OCI-LY3 (cell line): ENCODE data around the gene LIPG.

ENCODE experiments used
- H2AFZ ChIP-seq: fragments of 200-600, 300-600 bp; shearing (Covaris generic); 2 replicates; pipeline ENCODE4 v1.6.0; 2014; ENCODE audit warnings: antibody characterized with exemption, low read depth, low read length
- H3K27ac ChIP-seq: fragments of 200-600, 300-600 bp; sonication (generic); 2 replicates; pipeline ENCODE4 v1.5.1; 2014; ENCODE audit warnings: mild to moderate bottlenecking, low read length, moderate library complexity, mixed read lengths
- H3K27me3 ChIP-seq: fragments of 200-600, 300-600 bp; sonication (generic); 2 replicates; pipeline ENCODE4 v1.6.1; 2014; ENCODE audit warnings: low read depth, low read length, mixed read lengths
- H3K36me3 ChIP-seq: fragments of 200-600, 300-600 bp; sonication (generic); replicated peaks from 2 replicates; pipeline ENCODE3; 2014; ENCODE audit warnings: low read depth, low read length, mixed read lengths
- H3K4me1 ChIP-seq: fragments of 300-600, 200-600 bp; sonication (generic); 2 replicates; pipeline ENCODE4 v1.6.1; 2014; ENCODE audit warnings: low read length, mixed read lengths
- H3K4me2 ChIP-seq: fragments of 200-600, 300-600 bp; sonication (generic); 2 replicates; pipeline ENCODE4 v1.6.1; 2014; ENCODE audit warnings: low read length, mixed read lengths
- H3K4me3 ChIP-seq: fragments of 300-600, 200-600 bp; sonication (generic); 2 replicates; pipeline ENCODE4 v1.5.1; 2014; ENCODE audit warnings: antibody characterized with exemption, mild to moderate bottlenecking, low read length, moderate library complexity
- H3K79me2 ChIP-seq: fragments of 300-600, 200-600 bp; shearing (Covaris generic); 2 replicates; pipeline ENCODE4 v1.6.1; 2014; ENCODE audit warnings: mild to moderate bottlenecking, low read length, mixed read lengths
- H3K9ac ChIP-seq: fragments of 300-600, 200-600 bp; shearing (Covaris generic); 2 replicates; pipeline ENCODE4 v1.6.0; 2014; ENCODE audit warnings: mild to moderate bottlenecking, low read length, moderate library complexity
- H3K9me3 ChIP-seq: fragments of 200-600, 300-600 bp; shearing (Covaris generic); 2 replicates; pipeline ENCODE4 v1.6.1; 2014; ENCODE audit warnings: low read length, mixed read lengths; ENCODE audit not compliant: insufficient read depth
- H4K20me1 ChIP-seq: fragments of 200-600, 300-600 bp; sonication (generic); 2 replicates; pipeline ENCODE4 v1.6.1; 2016; ENCODE audit warnings: low read length, mixed read lengths; ENCODE audit not compliant: insufficient read depth
- CTCF ChIP-seq: fragments of 200-600, 300-600 bp; sonication (generic); IDR thresholded peaks from 2 replicates; pipeline ENCODE4 v1.5.1; 2014; ENCODE audit warnings: antibody characterized with exemption, low read length, low read depth
- EZH2phosphoT487 ChIP-seq: fragments of 200-600 bp; shearing (Covaris generic); IDR thresholded peaks from 2 replicates; pipeline ENCODE4 v1.6.1; 2018; ENCODE audit warnings: antibody characterized with exemption, mixed run types, low read depth

Gene LIPG

DNA sequence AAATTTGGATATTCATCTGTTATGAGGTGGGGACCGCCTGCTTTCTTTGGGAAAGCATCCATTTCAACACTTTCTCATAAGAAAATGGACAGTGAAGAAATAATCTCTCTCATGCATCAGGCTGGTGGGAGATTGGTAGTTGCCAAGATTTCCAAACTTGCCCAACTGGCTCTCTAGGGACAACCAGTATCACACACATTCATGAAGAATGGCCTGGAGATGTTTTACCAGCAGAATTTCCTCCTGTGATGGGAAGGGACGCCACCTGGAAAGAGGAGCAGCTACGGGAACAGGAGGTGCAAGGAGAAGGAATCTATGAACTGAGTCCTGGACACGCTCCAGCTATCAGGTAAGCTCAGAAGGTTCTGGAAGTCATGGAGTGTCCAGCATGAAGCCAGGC is 39.4 kb downstream of the LIPG start:
- Histone ChIP-seq H3K36me3 (no peaks in the 10 kb centered on the region), H2AFZ (no peak overlapping the region), H3K9ac (no peak overlapping the region), H4K20me1 (no peaks in the 10 kb centered on the region), H3K79me2 (no peaks in the 10 kb centered on the region), H3K27me3 (peaks cover 60% of the 10 kb centered on the region), H3K27ac (no peak overlapping the region), H3K9me3 (peaks cover 9% of the 10 kb centered on the region), H3K4me2 (no peak overlapping the region), H3K4me1 (peaks cover 5% of the 10 kb centered on the region; the same call in 1 of the 2 replicates), H3K4me3 (no peak overlapping the region)
- TF ChIP-seq CTCF: no peak

GRCh38 chr18:49608366-49609255 is 46.8 kb downstream of the LIPG start:
- Histone ChIP-seq H3K36me3 (no peaks in the 10 kb centered on the region), H3K27me3 (peaks cover 50% of the 10 kb centered on the region), H3K4me2 (no peak overlapping the region), H3K9ac (no peak overlapping the region), H3K9me3 (peaks cover 9% of the 10 kb centered on the region), H2AFZ (no peak overlapping the region), H4K20me1 (no peaks in the 10 kb centered on the region), H3K79me2 (no peaks in the 10 kb centered on the region), H3K27ac (no peak overlapping the region), H3K4me1 (peaks cover 16% of the 10 kb centered on the region), H3K4me3 (no peak overlapping the region)
- TF ChIP-seq EZH2phosphoT487 (no peak), CTCF (no peak)

DNA sequence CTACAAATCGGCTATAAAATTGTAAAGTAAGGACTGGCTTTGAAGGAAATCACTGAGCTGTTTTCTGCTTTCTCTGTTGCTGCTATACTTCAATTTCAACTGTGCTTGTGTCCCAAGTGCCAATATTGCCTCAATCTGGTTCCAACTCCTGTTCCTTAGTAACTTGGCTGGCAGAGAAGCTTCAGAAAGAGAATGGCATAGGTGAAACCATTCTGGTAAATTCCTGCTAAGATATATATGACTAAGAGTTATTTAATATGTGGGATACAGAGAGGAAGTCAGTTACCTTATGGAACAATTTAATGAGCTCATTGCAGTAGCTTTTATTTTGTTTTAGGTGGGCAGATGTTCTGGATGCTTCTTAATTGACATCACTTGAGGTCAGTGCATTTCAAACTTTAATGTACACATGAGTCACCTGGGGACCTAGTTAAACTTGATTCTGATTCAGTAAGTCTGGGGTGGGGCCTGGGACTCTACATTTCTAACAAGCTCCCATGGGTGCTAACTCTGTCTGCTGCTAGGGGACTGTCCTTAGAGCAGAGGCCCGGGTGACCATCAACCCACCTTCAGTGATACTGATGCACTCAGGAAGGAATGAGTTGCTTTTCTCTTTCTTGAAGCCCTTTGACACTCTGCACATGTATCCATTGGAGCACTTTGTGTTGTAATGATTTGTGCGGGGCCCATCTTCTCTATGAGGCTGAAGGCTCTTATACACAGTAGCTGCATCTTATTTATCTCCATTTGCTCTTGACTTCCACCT is 47.6 kb downstream of the LIPG start:
- peaks cover 50% of the 10 kb centered on the region for H3K27me3 ChIP-seq
- no peak overlapping the region for H2AFZ ChIP-seq
- H3K9me3 ChIP-seq: peaks cover 9% of the 10 kb centered on the region
- TF ChIP-seq EZH2phosphoT487: no peak
- no peak for TF ChIP-seq CTCF
- peaks cover 16% of the 10 kb centered on the region for H3K4me1 ChIP-seq
- no peaks in the 10 kb centered on the region for H4K20me1 ChIP-seq
- H3K4me3 ChIP-seq: no peak overlapping the region
- H3K4me2 ChIP-seq: no peak overlapping the region
- no peaks in the 10 kb centered on the region for H3K36me3 ChIP-seq
- H3K9ac ChIP-seq: no peak overlapping the region
- H3K79me2 ChIP-seq: no peaks in the 10 kb centered on the region
- no peak overlapping the region for H3K27ac ChIP-seq

GRCh38 chr18:49610022-49610445 is 48.2 kb downstream of the LIPG start:
- H2AFZ ChIP-seq: no peak overlapping the region
- H3K9ac ChIP-seq: no peak overlapping the region
- peaks cover 45% of the 10 kb centered on the region for H3K27me3 ChIP-seq
- H3K36me3 ChIP-seq: no peaks in the 10 kb centered on the region
- H3K79me2 ChIP-seq: no peaks in the 10 kb centered on the region
- no peaks in the 10 kb centered on the region for H4K20me1 ChIP-seq
- H3K9me3 ChIP-seq: peaks cover 9% of the 10 kb centered on the region
- H3K4me2 ChIP-seq: no peak overlapping the region
- no peak overlapping the region for H3K27ac ChIP-seq
- no peak overlapping the region for H3K4me3 ChIP-seq
- TF ChIP-seq CTCF (no peak), EZH2phosphoT487 (no peak)
- H3K4me1 ChIP-seq: peaks cover 16% of the 10 kb centered on the region
